Ramos (cell line): Measurements from ENCODE around the gene ELAC2.

ENCODE experiments used
- in situ Hi-C: fragments of 300-500 bp; cut with MboI; formaldehyde crosslinking; loops from one replicate; pipeline ENCODE4 v1.14.3; 2022; ENCODE audit warnings: low sequenced_read_pairs; ENCODE audit not compliant: unreplicated experiment

ELAC2 gene

DNA sequence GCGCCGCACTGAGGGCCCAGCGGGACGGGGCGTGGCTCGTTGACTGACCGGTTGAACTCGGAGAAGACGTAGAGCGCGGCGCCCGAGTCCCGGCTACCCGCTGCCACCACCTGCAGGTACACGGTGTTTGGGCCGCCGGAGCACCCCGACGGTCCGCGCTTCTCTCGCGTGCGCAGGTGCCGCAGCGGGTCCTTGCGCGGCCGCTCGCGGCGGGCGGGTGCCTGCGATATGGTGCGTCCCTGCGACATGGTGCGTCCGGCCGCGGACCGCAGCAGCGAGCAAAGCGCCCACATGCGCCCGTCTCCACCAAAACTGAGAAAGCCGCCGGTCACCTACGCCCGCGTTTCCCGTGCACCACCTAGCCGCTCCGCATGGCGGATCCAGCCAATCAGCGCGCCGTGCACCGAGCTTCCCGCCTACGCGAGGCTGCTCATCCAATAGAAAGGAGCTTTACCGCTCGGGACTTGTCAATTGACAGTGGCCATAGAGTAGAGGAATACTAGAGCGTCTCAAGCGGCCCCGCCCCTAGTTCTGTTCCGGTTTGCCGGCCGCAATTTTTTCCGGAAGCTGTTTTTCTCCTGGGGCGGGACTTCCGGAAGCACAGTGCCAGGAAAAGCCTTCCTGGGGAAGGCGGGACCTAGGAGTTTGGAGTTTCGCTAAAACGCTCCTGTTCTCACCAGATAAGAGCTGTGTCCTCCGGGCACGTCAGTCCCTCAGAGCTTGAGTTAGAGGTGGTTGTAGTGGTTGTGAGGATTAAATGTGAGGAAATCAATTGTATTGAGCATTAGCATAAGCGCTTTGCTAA, at the start of gene ELAC2:
TSS of gene ELAC2 (minus strand) at position 373 of the 805 bp plus-strand sequence. CDS start at position 293, 80 bp downstream.
- in situ Hi-C loops: no loop called here

- in situ Hi-C loops: no loop called here
These were observed 47.2 kb upstream of the ELAC2 start for GRCh38 chr17:13065032-13065431.

DNA sequence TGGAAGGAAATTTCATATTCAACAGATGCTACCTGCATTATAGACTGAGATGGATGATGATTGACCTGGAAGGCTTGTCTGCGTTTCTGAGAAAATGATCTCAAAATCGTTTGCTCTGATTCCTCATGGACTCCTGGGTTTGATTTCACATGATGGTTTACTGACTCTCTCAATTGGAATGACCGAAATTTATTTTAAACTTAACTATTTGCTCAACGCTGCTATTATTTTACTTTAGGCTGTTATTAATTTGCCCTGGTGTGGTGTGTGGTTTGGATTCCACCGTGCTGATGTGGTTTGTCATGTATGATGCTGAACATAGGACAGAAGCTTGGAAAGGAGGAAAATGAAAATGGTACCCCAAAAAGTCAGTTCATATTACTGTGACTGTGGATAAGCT, 37.3 kb upstream of the ELAC2 start:
- in situ Hi-C loops: no loop called here

GRCh38 chr17:13054666-13055065, 36.8 kb upstream of the ELAC2 start:
- in situ Hi-C loops: no loop called here

- in situ Hi-C loops: no loop called here
These were observed 34.1 kb upstream of the ELAC2 start for GRCh38 chr17:13051915-13052314.

DNA sequence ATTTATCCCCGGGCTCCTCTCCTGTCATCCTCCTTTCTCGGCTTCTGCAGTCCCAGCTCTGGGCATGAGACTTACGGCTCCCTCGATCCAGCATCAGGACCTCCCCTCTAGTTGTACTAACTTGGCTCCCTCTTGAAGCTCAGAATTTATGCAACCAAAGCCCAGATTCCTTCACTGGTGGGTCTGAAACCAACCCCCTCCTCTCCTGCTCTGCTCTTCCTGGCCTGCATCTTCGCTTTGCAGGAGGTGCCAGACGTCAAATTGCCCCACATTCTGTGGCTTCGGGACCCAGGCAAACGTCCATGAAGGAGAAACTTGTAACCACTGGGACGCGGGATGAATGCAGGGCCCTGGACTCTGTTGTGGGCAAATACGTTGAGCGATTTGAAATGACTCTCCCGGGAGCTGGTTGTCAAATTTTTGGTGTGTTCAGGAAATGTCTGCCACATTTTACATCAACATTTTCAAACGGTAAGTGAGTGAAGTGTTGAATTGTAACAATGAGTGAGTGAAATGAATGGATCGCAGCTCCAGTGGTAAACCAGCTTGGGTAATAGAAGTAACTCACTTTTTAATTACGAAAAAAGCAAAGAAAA, 29.3 kb upstream of the ELAC2 start:
- in situ Hi-C loops: no loop called here

GRCh38 chr17:13046361-13046760, 28.5 kb upstream of the ELAC2 start:
- in situ Hi-C loops: no loop called here

DNA sequence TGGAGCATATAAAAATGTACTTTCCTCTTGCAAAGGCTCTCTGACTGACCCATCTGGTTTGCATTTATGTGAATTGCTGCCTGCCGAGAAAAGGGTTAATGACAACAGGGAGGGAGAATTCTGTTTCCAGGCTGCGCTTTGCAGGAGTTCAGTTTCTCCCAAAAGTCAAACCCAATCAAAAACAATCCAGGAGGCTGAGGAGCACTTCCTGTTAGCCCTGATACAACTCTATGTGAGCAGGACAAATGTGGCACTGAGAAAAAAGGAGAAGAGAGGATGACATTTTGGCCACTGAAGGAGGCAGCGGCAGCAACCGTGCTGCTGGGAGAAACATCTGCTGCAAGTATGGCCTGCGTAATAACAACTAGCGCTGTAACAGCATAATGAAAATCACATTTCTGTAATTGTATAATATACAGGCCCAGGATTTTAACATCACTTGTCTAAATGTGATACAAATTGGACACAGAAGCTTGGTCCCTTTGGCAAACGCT, 26.8 kb upstream of the ELAC2 start:
- in situ Hi-C loops: no loop called here

DNA sequence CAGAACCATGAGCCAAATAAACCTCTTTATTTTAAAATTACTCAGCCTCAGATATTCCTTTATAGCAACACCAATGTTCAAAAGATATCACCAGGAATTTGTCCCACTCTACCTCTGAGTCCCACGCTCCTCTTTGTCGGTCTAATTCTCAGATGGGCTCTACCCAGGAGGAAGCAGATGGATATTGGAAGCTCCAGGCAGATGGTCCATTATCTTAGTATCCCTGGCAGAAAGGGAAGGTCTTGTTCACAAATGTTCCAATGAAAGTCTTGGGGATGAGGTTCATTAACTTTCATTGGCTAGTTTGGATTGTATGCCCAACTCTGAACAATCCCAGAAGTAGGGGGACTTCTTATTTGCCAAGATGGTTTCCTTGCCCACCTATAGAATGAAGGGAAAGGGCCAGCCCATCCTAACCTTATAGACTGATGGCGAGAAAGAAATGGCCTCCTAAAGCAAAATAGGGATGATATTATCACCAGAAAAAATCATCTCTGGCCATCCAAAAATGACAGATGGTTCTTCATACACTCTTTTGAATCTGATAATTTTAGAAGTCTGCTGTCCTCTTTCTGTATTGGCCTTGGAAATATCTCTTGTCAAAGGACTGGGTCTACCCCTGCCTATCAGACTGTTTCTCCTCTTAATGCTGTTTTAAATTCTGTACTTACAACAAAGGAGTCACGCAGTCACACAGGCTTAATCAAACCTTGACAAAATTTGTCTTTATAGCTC, 21.3 kb upstream of the ELAC2 start:
- in situ Hi-C loops: no loop called here

GRCh38 chr17:13036751-13037150, 18.9 kb upstream of the ELAC2 start:
- in situ Hi-C loops: no loop called here

DNA sequence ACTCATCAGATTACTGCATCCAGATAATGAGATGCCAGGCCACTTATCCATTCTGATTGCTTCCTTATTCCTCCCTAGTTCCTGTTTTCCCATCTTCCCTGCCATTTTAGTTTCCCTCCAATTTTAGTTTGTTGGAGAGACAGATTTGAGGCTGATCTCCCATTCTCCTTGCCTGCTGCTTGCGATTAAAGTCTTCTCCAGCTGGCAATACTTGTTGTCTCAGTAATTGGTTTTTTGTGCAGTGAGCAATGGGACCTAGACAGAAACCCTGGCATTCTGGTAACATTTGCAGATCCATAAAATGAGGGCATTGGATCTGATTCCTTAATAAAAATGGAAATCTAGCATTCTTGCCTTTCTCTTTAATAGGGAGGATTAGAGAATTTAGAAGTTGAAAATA, 17.6 kb upstream of the ELAC2 start:
- in situ Hi-C loops: no loop called here

GRCh38 chr17:13031718-13032350, 14.0 kb upstream of the ELAC2 start:
- in situ Hi-C loops: no loop called here

DNA sequence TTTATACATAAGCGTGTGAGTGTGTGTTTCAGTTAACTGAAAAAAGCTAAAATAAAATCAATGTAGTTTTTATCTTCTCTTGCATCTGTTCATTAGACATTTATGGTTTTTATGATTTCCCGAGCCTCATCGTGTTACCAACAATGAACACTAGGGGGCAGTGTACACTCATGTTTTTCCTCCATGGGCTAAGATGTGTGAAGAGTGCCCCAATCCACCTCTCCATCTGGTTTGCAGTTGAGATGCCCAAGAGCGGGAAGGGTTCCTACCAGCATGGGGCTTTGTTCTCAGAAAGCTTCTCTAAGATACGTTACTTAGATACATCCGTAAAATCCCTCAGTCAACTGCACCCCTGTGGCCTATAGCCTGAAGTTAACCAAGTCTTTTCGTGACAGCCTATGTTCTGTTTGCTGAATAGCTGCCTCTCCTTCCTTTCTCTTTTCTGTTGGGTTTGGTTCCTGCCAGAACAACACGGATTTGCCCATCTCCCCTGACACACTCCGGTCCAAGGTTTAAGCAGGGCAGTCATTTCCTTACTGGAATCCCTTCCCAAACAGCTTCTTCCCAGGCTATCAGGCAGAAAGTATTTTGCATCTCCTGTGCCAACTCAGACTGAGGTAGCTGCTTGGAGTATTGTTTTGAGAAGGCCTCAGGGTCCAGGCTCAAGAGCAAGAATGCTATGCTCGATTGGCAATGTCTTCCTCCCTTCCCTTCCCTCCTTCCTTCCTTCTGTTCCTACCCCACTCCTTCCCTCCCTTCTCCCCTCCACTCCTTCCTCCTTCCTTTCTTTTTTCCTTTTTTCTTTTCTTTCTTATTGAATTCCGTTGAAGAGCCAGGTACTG, 12.9 kb upstream of the ELAC2 start:
- in situ Hi-C loops: no loop called here

- in situ Hi-C loops: no loop called here
These were observed 12.2 kb upstream of the ELAC2 start for GRCh38 chr17:13030056-13030455.

- in situ Hi-C loops: no loop called here
These were observed 11.5 kb upstream of the ELAC2 start for GRCh38 chr17:13029340-13029739.

GRCh38 chr17:13027246-13027645, 9.4 kb upstream of the ELAC2 start:
- in situ Hi-C loops: no loop called here

- in situ Hi-C loops: no loop called here
These were observed 7.9 kb upstream of the ELAC2 start for GRCh38 chr17:13025687-13026086.

DNA sequence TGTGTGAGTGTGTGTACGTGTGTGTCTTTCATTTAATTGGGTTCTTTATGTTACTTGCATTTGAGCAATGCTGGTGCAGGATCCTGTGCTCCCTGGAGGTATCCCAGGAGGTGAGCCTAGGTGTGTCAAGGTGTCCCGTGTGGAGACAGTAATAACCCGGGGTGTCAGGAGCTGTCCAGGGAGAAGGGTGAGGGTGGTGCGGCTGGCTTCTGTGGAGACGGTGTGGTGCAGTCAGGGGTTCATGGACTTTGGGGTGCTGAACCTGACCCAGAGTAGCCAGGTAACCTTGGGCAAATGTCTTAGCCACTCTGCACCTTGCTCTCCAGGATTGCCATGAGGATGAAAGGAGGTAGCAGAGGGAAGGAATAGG, 7.4 kb upstream of the ELAC2 start:
- in situ Hi-C loops: no loop called here

GRCh38 chr17:13024526-13025257, 6.9 kb upstream of the ELAC2 start:
- in situ Hi-C loops: no loop called here
